D721Med (cell line): ENCODE measurements around the gene PID1.

Source experiments
- DNase-seq: peaks from one replicate; pipeline ENCODE4 v3.0.0; 2011; ENCODE audit warnings: low spot score; ENCODE audit not compliant: insufficient read length
- FAIRE-seq: peaks from 2 replicates; lab custom pipeline; 2011; peaks lifted over from hg19 to GRCh38; lab: Jason Lieb, UNC
- TF ChIP-seq, protein P1 (sequence below): IDR thresholded peaks from 2 replicates; pipeline ENCODE4 v1.5.1; 2012; ENCODE audit warnings: mild to moderate bottlenecking, control low read depth; ENCODE audit not compliant: insufficient read depth; ENCODE audit errors: missing control alignments

PID1 gene

DNA sequence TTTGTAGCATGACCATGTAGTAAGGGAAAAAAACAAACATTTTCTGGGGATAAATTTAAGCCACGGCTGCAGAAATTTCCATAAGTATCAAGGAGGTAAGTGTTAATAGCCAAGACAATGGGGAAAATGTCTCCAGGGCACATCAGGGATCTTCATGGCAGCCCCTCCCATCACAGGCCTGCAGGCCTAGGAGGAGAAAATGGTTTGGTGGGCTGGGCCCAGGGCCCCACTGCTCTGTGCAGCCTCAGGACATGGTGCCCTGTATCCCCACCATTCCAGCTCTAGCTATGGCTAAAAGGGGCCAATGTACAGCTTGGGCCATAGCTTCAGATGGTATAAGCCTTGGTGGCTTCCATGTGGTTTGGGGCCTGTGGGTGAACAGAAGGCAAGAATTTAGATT, 271.8 kb downstream of the PID1 start:
- TF ChIP-seq, protein P1, sequence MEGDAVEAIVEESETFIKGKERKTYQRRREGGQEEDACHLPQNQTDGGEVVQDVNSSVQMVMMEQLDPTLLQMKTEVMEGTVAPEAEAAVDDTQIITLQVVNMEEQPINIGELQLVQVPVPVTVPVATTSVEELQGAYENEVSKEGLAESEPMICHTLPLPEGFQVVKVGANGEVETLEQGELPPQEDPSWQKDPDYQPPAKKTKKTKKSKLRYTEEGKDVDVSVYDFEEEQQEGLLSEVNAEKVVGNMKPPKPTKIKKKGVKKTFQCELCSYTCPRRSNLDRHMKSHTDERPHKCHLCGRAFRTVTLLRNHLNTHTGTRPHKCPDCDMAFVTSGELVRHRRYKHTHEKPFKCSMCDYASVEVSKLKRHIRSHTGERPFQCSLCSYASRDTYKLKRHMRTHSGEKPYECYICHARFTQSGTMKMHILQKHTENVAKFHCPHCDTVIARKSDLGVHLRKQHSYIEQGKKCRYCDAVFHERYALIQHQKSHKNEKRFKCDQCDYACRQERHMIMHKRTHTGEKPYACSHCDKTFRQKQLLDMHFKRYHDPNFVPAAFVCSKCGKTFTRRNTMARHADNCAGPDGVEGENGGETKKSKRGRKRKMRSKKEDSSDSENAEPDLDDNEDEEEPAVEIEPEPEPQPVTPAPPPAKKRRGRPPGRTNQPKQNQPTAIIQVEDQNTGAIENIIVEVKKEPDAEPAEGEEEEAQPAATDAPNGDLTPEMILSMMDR, result no peak
- DNase-seq, result no peak
- no peak for FAIRE-seq

GRCh38 chr2:228988786-228989185, 282.3 kb downstream of the PID1 start:
- DNase-seq (no peak), FAIRE-seq (no peak)

DNA sequence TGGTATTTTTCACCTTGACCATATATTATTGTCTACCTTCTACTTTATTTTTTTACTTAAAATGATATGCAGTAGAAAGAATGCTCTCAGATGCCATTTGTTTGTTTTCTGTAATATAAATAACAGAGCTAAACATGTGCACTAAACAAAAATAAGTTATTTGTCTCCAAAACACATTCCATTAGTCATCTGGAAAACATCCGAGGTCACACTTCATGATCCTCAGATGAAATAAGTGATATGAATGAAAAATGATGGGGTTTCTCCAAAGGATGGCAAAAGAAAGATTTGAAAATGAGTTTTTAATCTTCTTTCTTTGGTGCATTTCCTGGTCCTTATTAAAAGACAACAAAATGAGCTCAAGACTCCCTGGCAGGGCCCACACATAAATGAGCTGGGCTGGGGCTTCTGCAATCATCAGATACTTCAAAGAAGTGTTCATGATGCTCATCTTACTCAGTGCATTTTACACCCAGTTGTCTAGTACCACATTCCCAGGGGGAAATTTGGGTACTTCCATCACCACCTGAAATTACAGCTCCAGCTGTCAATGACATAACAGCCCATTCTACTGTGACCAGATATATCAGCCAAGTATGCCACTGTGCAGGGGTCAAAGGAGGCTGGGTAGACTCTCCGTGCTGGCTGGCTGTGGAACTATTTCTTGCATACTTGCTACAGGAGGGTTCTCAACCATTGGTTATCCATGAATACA, 283.5 kb downstream of the PID1 start:
- no peak for FAIRE-seq
- DNase-seq, result no peak
- TF ChIP-seq, protein P1, result no peak

More at GRCh38 chr2:228988786-228989185, 282.3 kb downstream of the PID1 start:
- TF ChIP-seq, protein P1, result no peak

- DNase-seq, result no peak
- TF ChIP-seq, protein P1, result no peak
- FAIRE-seq, result no peak
Measured at GRCh38 chr2:228986961-228987360, 284.1 kb downstream of the PID1 start.

DNA sequence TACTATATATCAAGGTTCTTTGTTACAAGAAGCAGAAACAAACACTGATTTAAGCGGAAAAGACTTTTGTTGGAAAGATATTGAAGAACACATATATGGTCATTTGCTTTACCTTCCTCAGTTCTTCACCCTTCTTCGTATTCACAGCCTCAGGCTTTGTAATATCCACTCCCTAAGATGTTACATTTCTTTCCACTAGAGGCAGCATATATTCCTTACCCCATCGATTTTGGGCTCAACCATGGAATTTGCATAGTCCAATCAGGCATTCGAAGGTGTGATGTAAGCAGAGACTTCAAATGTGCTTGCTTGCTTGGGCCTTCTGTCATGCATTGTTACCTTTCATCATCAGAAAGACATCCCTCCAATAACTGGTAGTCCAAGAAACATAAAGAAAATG, 287.4 kb downstream of the PID1 start:
- no peak for FAIRE-seq
- TF ChIP-seq, protein P1, result no peak
- DNase-seq, result no peak

- TF ChIP-seq, protein P1, result no peak
- no peak for DNase-seq
- FAIRE-seq, result no peak
Measured at GRCh38 chr2:228974169-228974568, 296.9 kb downstream of the PID1 start.
